HG02840 (cell line): ENCODE results near the gene CCSER2.
"Not testable (repeated sequence)": the region's sequence is repeated elsewhere in the genome, so short reads cannot be mapped to it uniquely, and the experiment has no call there.

Source experiments
- ATAC-seq: cut with Tn5 transposase; IDR thresholded peaks from one replicate; pipeline ENCODE4 v1.9.1; 2021; ENCODE audit warnings: mild to moderate bottlenecking, moderate library complexity, moderate number of reproducible peaks; ENCODE audit not compliant: unreplicated experiment, low FRiP score

The CCSER2 gene

DNA sequence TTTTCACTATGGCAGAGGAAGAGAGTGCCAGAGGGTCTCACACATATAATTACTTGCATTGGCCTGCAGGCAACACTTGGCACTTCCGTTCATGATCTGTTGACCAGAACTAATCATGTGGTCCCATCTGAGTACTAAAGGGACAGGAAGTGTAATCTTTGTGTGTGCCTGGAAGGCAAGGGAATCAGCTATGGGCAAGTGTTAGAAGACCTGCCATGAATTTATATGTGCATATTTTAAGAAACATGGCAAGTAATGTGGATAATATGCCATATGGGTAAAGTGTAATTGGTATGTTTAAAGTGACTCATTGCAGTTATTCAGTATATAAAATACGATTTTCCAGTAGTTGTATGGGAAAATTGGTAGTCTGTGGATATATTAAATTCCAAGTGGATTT lies 46.1 kb downstream of the CCSER2 start:
- no peak for ATAC-seq

DNA sequence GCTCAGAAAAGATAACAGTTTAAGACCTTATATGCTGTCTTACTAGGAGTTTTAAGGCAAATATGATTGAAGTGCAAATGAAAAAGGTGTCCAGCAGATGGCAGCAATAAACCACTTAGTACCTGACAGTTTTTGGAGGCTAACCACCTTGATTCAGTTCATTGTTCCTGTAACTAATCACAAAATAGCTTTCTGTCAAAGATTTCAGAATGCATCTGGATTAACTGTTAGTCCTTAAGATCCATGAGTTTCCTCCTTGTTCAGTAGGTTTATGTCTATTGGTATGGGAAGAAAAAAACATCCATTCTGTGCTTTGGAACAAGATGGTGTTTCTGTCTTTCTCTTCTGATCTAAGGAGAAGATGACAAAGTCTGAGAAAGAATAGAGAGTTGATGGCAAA lies 46.6 kb downstream of the CCSER2 start:
- ATAC-seq: no peak

DNA sequence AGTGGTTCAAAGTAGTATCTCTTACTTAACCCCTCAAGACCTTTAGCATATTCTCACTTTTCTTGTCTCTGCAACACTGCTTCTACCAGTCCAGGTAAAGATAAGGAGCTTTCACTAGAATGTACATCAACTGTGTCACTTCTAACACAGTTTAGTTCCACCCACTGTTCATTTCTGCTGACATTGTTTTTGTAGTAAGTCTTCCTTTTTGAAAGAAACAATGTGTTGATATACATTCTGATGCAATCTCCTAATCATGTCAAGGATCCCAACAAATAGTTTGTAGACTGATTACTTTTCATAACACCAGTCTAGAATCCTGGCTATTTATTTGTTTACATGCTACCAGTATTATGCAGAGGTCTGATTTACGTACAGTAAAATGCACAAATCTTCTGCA lies 47.5 kb downstream of the CCSER2 start:
- ATAC-seq: no peak

DNA sequence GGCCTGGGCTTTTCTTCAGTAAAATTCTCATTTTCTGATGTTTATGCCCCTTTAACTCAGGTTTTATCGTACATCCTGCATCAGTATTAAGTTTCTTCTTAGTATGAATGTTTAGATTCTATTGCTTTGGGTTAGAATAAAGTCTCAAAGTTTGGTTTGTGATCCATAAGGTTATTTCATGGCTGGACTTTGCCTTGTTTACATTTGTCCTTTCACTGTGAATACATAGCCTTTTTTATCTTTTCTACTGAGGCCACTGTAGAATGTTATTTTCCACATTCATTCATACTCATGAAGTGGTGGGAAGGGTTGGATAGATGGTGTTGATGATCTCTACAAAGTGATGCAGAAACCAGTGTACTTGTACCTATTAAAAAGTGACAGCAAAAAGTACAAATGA lies 59.8 kb downstream of the CCSER2 start:
- no peak for ATAC-seq

DNA sequence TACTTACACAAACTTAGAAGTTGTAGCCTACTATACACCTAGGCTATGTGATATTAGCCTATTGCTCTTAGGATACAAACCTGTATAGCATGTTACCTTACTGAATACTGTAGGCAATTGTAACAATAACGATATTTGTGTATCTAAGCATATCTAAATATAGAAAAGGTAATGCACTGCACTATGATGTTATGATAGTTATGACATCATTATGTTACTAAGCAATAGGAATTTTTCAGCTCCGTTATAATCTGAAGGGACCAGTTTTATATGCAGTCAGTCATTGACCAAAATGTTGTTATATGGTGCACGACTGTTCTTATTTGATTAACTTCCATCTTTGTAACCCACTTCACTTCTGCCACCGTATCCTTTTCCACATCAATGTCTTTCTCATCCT lies 62.0 kb downstream of the CCSER2 start:
- no peak for ATAC-seq

DNA sequence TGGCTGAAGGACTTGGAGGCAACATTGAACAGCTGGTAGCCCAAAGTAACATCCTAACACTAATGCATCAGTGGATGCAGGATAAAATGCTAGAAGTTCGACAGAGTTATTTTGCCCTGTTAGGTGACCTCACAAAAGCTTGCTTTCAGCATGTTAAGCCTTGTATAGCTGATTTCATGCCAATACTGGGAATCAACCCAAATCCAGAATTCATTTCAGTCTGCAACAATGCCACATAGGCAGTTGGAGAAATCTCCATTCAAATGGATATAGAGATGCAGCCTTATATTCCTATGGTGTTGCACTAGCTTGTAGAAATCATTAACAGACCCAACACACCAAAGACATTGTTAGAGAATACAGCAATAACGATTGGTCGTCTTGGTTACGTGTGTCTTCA lies 62.9 kb downstream of the CCSER2 start:
- ATAC-seq: no peak

DNA sequence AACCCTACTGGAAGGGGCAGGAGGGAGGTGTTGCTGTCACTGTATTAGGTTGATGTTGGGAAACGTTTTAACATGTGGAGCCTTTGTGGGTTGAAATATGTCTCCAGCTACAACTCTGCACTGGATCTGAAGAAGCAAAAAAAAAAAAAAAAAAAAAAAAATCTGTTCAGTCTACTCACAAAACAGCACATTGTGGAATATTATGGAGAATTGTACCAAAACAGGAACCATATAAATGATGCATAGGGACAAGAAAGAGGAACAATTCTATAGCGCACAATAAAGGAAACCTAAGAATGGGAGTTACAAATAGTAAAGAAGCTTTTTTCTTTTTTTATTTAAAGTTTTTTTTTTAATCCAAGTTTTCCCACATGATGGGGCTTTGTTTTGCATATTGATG lies 63.8 kb downstream of the CCSER2 start:
- ATAC-seq: no peak

DNA sequence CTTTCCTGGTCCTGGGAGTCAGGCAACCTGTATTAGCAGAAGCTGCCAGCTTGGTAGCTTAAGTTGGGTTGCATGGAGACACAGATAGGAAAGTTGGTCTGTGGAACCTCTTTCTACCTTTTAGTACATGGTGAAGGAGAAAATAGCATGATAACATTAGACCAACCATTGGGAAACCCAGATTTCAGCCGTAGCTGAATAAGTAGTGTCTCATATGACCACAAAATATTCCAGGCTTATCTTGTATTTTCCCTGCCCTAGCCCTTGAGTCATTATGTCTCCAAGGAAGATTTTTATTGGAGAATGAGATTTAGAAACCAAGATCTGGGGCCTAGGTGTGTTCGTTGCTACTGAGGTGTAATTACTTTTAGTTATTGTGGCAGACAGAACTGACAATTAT lies 67.2 kb downstream of the CCSER2 start:
- ATAC-seq: no peak

DNA sequence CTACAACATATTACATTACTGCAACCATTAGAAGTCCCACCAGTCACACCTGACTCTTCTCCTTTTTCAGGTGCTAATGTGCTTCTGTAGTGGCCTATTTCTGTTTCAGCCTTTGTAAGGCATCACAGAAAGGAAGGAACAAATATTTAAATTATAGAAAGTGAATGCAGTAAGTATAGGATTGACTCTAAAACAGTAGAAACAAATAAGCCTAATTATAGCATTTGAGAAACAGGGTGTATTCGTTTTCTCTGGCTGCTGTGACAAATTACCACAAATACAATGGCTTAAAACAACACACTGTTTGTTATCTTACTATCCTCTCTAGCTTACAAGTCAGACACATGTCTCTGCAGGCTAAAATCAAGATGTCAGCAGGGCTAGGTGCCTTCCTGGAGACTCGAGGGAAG lies 69.4 kb downstream of the CCSER2 start:
- no peak for ATAC-seq

DNA sequence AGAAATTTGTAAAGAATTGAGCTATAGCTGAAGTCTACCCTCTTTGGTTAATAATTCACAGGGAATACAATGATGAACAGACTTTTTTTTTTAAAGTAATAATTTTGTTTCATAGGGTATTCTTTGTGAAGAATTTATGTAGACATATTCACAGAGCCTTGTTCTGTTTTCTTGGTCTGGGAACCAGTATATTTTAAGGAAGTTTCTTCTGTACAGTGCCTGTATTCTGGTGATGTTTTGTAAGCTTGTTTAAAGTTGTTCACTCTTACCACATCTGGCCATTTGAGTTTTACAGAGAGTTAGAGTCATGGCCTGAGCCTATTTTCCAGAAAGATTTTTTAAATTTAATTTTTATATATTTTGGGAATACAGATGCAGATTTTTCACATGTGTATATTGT lies 70.3 kb downstream of the CCSER2 start:
- ATAC-seq: no peak

DNA sequence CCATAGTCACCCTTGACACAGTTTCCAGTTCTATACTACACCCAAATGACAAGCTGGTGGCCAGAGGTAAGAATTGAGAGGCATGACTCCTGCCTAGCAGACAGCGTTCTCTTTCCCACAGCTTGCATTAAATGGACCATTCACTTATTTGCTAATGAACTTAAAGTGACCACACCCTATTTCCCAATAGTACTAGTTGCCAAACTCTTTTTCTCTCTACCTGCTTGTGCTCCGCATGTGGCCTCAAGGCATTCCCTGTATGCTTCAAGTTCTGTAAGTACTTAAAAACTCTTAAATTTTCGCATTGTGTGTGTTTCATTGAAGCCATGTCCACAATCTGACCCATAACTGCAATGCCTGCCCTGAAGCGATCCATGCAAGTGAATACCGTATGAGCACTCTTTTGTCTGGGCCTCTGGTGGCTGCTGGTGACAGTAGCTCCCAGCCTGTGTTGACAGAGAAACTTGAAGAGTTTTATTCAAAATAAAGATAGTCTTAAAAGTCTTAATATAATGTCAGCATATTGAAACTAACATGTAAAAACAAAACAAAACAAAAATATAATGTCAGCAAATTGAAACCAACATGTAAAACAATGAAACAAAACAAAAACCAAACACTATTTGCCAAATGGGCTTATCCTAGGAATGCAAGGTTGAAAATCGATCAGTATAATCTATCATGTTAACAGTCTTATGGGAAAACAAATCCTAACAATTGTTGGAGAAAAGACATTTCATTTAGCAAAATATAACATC lies 73.6 kb downstream of the CCSER2 start:
- no peak for ATAC-seq

DNA sequence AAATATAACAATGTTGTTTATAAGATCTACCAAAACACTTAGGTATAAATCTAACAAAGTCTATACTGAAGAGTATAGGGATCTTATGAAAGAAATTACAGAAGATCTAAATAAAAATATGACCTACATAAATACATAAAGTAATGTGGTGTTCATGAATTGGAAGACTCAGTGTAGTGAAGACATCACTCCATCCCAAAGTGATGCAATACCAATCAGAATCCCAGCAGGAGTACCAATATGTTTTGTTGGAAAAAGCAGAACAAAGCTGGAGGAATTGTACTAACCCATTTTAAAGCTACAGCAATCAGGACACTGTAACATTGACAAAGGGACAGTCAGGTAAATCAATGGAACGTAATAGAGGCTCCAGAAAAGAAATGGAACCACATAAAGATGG lies 76.4 kb downstream of the CCSER2 start:
- ATAC-seq: no peak

DNA sequence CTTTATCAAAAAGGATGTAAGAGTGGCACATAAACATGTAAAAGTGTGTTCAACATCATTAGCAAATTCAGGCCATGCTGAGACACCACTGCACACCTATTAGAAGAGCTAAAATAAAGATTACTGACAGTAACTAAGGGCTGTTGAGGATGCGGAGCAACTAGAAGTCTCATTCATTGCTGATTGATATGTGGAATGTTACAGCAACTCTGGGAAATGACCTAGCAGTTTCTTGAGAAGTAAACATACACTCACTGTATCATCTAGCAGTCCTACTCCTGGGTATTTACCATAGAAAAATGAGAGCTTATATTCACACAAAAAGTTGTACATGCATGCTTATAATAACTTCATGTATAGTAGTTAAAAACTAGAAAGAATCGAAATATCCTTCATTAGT lies 77.3 kb downstream of the CCSER2 start:
- no peak for ATAC-seq

DNA sequence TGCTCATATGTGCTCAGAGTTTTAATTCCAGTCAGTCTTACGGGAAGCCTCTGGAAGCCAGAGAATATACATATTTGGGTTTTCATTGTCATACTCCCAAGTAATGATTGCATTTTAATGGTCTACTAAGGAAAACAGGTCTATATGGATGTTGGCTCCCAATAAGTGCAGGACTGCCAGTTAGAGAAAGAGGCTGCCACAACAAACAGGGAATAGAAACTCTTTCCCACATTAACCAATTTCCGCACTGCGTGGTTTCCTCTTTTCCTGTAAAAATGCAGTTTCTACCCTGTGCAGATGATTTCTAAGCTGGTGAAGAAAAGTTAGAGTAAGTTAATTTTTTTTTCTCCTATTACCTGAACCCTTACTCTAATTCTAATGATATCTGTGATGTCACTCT lies 78.2 kb downstream of the CCSER2 start:
- no peak for ATAC-seq

DNA sequence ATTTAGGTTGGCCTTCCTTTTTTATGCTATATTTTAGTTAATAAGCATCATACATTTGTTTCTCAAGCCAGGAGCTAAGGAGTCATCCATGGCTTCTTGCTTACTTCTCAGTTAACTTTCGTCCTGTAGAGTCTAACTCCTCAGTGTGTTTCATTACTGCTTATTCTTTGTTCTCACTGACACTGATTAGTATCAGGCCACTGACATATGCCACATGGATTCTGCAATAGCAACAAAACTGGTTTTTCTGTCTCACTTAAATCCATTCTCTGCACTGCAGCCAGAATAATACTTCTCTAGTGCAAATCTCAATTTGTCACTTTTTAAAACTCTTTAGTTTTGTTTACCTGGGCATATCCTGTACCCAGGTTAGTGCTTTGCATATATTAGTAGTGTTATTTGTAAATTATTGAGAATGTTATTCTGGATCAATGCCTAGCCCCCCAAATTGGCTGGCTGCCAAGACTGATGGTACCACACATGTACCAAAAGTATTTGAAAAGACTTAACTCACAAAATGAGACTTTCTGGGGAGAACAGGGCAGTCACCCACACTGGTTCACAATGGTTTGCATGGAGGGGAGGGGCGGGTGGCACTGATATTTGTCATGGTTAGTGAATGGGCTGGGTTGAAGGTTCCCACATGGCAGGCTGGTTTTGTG lies 79.1 kb downstream of the CCSER2 start:
- no peak for ATAC-seq

DNA sequence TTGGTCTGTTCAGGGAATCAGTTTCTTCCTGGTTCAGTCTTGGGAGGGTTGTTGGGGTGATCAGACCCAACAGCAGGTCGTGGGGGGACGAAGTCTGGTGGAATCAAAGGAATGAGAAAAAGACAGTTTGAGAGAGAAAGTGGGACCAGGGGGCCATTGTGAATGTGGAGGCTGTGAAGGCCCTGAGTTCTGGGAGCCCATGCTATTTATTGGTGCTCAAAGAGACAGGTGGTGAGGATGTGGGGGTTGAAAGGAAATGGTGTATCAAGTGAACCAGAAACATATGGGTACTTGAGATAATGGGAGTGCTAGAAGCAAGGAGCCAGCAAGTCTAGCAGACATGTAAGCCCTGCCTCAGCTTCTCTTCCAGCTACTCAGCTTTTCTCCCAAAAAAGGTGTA lies 84.1 kb downstream of the CCSER2 start:
- ATAC-seq: no peak

DNA sequence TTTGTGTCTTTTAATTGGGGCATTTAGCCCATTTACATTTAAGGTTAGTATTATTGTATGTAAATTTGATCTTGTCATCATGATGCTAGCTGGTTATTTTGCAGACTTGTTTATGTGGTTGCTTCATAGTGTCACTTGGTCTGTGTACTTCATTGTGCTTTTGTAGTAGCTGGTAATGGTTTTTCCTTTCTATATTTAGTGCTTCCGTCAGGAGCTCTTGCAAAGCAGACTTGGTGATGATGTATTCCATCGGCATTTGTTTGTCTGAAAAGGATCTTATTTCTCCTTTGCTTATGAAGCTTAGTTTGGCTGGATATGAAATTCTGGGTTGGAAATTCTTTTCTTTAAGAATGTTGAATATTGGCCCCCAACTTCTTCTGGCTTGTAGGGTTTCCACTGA lies 85.7 kb downstream of the CCSER2 start:
- not testable (repeated sequence) for ATAC-seq

DNA sequence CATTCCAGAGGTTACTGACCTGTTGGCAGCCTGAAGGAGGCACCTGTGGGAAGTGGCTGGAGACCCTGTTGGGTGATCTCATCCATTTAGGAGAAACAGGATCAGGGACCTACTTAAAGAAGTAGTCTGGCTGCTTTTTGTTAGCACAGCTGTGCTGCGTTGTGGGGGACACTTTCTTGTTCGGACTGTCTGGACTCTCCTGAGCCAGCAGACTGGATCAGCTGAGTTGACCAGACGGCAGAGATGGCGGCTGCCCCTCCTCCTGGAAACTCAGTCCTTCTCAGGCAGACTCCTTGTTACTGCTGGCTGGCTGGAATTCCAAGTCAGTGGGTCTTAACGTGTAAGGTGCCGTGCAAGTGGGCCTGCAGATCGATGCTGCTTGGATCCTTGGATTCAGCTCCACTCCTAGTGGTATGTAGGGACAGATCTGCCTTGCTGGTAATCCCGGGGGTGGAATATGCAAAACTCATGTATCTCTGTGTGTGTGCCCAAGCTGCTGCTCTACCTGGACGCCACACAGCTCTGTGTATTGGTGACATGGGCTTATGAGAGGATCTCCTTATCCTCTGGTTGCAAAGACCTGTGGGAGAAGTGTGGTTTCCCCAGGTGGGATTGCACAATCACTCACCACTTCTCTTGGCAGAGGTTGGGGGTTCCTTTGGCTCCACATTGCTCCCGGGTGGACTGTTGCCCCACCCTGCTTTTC lies 87.3 kb downstream of the CCSER2 start:
- ATAC-seq: no peak

DNA sequence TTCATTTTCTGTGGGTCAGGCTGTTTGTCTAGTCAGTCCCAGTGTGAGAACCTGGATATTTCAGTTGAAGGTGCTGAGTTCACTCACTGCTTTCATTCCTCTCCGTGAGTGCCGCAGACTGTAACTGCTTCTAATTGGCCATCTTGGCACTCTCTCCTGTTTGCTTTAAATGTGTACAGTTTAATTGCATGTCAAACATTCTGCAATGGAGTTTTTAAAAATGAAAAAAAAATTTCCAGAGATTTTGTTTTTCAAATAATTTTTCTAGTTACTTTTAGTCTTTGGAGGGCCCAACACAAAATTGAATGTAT lies 87.8 kb downstream of the CCSER2 start:
- no peak for ATAC-seq

DNA sequence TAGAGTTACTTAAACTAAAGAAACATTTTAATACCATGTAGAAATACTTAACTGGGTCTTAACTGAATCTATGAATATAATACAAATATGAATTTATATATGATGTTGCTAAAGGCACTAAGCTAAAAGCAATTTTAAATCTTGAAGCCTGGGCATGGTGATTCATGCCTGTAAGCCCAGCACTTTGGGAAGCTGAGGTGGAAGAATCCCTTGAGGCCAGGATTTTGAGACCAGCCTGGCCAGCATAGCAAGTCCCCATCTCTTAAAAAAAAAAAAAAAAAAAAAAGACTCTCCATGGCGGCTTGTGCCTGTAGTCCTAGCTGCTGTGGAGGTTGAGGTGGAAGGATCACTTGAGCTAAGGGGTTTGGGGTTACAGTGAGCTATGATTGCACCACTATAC lies 95.3 kb downstream of the CCSER2 start:
- no peak for ATAC-seq

DNA sequence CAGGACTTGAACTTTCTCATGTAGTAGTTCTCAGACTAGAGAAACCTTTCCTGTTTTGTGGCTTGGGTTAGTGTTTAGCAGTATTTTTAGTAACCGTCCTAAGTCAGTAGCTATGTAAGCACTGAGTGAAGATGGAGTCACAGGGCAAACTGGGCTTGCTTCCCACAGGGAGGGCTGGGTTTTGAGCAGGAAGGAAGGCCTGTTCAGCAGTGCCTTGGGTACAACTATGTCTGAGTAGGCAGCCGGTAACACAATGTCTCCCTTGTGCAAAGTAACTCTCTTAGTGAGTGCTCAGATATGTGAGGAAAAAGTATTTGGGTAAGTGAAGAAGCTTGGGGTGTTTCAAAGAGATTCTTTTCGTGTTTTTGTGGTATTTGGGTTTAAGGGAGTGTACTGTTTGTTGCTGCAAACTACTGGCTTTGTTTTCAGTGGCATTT lies 96.4 kb downstream of the CCSER2 start:
- no peak for ATAC-seq
